ENCODE data around the gene PHACTR1. TPM values are rescaled to one million over a fixed set of nuclear protein-coding genes. Genes with fewer than 3 reads are reported as not detected.

PHACTR1 gene
- total RNA-seq, 1 experiment from 2014 or later, result 0.21 TPM

DNA sequence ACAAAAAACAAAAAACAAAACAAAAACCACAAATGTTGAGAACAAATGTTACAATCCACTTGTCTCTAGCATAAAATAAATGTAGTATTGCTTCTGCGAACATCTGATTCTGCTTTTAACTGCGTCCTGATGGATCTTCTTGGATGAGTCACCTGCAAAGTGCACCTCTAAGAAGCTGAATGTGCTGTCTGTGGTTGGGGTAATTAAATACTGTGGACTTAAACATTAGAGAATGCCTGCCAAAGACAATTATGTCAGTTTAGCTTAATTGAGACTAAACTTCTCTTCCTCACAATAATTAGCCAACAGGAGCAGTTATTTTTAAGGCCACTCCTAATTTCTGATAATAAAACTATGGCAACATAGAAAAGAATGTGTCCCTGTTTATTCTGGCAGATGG, 253.4 kb downstream of the PHACTR1 start:
- TF ChIP-seq, protein P1, sequence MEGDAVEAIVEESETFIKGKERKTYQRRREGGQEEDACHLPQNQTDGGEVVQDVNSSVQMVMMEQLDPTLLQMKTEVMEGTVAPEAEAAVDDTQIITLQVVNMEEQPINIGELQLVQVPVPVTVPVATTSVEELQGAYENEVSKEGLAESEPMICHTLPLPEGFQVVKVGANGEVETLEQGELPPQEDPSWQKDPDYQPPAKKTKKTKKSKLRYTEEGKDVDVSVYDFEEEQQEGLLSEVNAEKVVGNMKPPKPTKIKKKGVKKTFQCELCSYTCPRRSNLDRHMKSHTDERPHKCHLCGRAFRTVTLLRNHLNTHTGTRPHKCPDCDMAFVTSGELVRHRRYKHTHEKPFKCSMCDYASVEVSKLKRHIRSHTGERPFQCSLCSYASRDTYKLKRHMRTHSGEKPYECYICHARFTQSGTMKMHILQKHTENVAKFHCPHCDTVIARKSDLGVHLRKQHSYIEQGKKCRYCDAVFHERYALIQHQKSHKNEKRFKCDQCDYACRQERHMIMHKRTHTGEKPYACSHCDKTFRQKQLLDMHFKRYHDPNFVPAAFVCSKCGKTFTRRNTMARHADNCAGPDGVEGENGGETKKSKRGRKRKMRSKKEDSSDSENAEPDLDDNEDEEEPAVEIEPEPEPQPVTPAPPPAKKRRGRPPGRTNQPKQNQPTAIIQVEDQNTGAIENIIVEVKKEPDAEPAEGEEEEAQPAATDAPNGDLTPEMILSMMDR (IDR thresholded peaks at IDR 0.05; ENCODE audit: unreplicated experiment), result no peak
- no TSS peak for BruUV-seq (replicated peaks)
- Mint-ChIP-seq H3K36me3 (ENCODE audit: insufficient read depth, unreplicated experiment) (no peaks in the 10 kb centered on the region), H3K27me3 (ENCODE audit: unreplicated experiment) (peaks cover 16% of the 10 kb centered on the region), H3K27ac (ENCODE audit: unreplicated experiment) (no peak overlapping the region), H3K4me3 (ENCODE audit: low read depth, unreplicated experiment) (no peak overlapping the region), H3K4me1 (ENCODE audit: low read depth, unreplicated experiment) (no peaks in the 10 kb centered on the region), H3K9me3 (ENCODE audit: low read depth, unreplicated experiment) (no peaks in the 10 kb centered on the region)
- no peak for DNase-seq
- intact Hi-C loops (cut with micrococcal nuclease; ENCODE audit: unreplicated experiment), result no loop called here
- CTCF ChIA-PET, result no interaction called here

DNA sequence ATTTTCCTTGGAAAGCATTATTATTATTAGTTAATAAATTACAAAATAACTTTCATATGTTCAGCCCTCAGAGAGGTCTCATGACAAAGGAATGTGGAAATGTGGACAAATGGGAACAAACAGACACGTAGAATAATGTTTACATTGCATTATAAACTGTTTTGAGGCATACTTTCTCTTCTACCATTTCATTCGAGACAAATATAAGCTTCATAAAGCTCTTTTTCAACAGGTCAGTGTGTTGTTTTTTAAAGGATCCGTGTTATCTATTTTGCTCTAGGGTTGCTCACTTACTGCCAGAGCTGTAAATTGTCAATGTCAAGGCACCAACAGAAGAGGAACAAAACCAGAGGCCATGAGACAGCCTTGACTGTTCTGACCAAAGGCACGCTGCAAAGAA, 256.8 kb downstream of the PHACTR1 start:
- Mint-ChIP-seq H3K27ac (ENCODE audit: unreplicated experiment) (no peak overlapping the region), H3K4me1 (ENCODE audit: low read depth, unreplicated experiment) (no peaks in the 10 kb centered on the region), H3K36me3 (ENCODE audit: insufficient read depth, unreplicated experiment) (no peaks in the 10 kb centered on the region), H3K9me3 (ENCODE audit: low read depth, unreplicated experiment) (no peaks in the 10 kb centered on the region), H3K27me3 (ENCODE audit: unreplicated experiment) (no peaks in the 10 kb centered on the region), H3K4me3 (ENCODE audit: low read depth, unreplicated experiment) (no peak overlapping the region)
- CTCF ChIA-PET, result interaction anchor here (0.6 to 0.8 kb wide), 2 partner anchors 8 to 127 kb away, joined by 3 to 4 read pairs; no protein-coding TSS in a partner anchor
- no TSS peak for BruUV-seq (replicated peaks)
- intact Hi-C loops (cut with micrococcal nuclease; ENCODE audit: unreplicated experiment), result no loop called here
- no peak for DNase-seq
- TF ChIP-seq, protein P1 (IDR thresholded peaks at IDR 0.05; ENCODE audit: unreplicated experiment), result no peak

DNA sequence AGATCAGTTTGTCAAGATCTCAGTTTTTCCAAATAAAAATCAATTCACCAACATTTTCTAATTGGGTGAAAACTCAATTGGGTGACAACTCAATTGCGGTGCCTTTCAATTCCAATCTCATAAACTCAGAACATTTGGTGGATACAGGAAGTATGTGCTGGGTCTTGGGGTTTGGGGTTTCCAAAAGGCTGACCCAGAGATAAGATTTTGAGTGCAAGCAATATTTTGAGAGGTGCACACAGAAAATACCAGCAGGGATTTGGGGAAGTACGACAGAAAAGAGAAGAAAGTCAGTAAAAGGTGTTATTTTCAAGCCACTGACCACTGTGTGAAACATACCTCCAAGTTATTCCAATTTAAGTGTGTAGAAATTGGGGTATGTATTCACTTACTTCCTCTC, 258.0 kb downstream of the PHACTR1 start:
- intact Hi-C loops (cut with micrococcal nuclease; ENCODE audit: unreplicated experiment), result no loop called here
- no peak for DNase-seq
- H3K36me3 Mint-ChIP-seq (ENCODE audit: insufficient read depth, unreplicated experiment), result no peaks in the 10 kb centered on the region
- TF ChIP-seq, protein P1 (IDR thresholded peaks at IDR 0.05; ENCODE audit: unreplicated experiment), result no peak
- no peaks in the 10 kb centered on the region for H3K27me3 Mint-ChIP-seq (ENCODE audit: unreplicated experiment)
- no TSS peak for BruUV-seq (replicated peaks)
- H3K9me3 Mint-ChIP-seq (ENCODE audit: low read depth, unreplicated experiment), result no peaks in the 10 kb centered on the region
- H3K27ac Mint-ChIP-seq (ENCODE audit: unreplicated experiment), result no peak overlapping the region
- CTCF ChIA-PET, result no interaction called here
- no peaks in the 10 kb centered on the region for H3K4me1 Mint-ChIP-seq (ENCODE audit: low read depth, unreplicated experiment)
- H3K4me3 Mint-ChIP-seq (ENCODE audit: low read depth, unreplicated experiment), result no peak overlapping the region

DNA sequence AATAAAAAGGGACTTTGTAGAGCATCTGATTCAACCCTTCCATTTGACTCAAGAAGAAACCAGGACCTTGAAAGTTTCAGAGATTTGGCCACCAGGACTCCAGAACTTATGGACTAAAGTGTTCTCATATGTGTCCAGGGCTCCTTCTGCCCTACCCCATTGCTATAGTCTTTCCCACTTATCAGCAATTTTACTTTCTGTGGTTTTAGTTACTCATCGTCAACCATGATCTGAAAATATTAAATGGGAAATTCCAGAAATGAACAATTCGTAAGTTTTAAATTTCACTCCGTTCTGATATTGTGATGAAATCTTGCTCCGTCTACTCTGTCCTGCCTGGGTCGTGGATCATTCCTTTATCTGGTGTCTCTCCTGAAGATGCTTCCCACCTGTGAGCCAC, 259.8 kb downstream of the PHACTR1 start:
- intact Hi-C loops (cut with micrococcal nuclease; ENCODE audit: unreplicated experiment), result no loop called here
- Mint-ChIP-seq H3K4me1 (ENCODE audit: low read depth, unreplicated experiment) (no peaks in the 10 kb centered on the region), H3K4me3 (ENCODE audit: low read depth, unreplicated experiment) (no peak overlapping the region), H3K27ac (ENCODE audit: unreplicated experiment) (no peak overlapping the region), H3K27me3 (ENCODE audit: unreplicated experiment) (peaks cover 2% of the 10 kb centered on the region), H3K36me3 (ENCODE audit: insufficient read depth, unreplicated experiment) (no peaks in the 10 kb centered on the region), H3K9me3 (ENCODE audit: low read depth, unreplicated experiment) (no peaks in the 10 kb centered on the region)
- CTCF ChIA-PET, result no interaction called here
- no TSS peak for BruUV-seq (replicated peaks)
- no peak for DNase-seq
- TF ChIP-seq, protein P1 (IDR thresholded peaks at IDR 0.05; ENCODE audit: unreplicated experiment), result no peak

Data from Calu3 (cell line).